CD4-positive, alpha-beta T cell treated with Interleukin-6 at 100 ng/mL for 8 hours (primary cell): ENCODE measurements around the gene SGSM1.
"Not testable (repeated sequence)": the region's sequence is repeated elsewhere in the genome, so short reads cannot be mapped to it uniquely, and the experiment has no call there.

Experiments used
- DNase-seq: peaks from one replicate; pipeline ENCODE4 v3.0.0-alpha.2; 2020; ENCODE audit warnings: mixed read lengths, low spot score

The SGSM1 gene

GRCh38 chr22:24837517-24837916 is 31.5 kb downstream of the SGSM1 start:
- DNase-seq, result not testable (repeated sequence)

- DNase-seq, result no peak
Measured at GRCh38 chr22:24841261-24841660, 35.2 kb downstream of the SGSM1 start.

GRCh38 chr22:24843048-24843447 is 37.0 kb downstream of the SGSM1 start:
- DNase-seq, result no peak

- DNase-seq, result no peak
Measured at GRCh38 chr22:24845041-24845898, 39.3 kb downstream of the SGSM1 start.

- no peak for DNase-seq
Measured at GRCh38 chr22:24847490-24847889, 41.5 kb downstream of the SGSM1 start.

- DNase-seq, result no peak
Measured at GRCh38 chr22:24848559-24849168, 42.7 kb downstream of the SGSM1 start.

- no peak for DNase-seq
Measured at GRCh38 chr22:24855794-24856193, 49.8 kb downstream of the SGSM1 start.

GRCh38 chr22:24857576-24857975 is 51.6 kb downstream of the SGSM1 start:
- no peak for DNase-seq

GRCh38 chr22:24859587-24859986 is 53.6 kb downstream of the SGSM1 start:
- no peak for DNase-seq

GRCh38 chr22:24865508-24865907 is 59.5 kb downstream of the SGSM1 start:
- no peak for DNase-seq

GRCh38 chr22:24867323-24868022 is 61.5 kb downstream of the SGSM1 start:
- DNase-seq, result no peak

GRCh38 chr22:24868979-24869378 is 63.0 kb downstream of the SGSM1 start:
- no peak for DNase-seq

- no peak for DNase-seq
Measured at GRCh38 chr22:24871611-24872205, 65.7 kb downstream of the SGSM1 start.

GRCh38 chr22:24873226-24873625 is 67.2 kb downstream of the SGSM1 start:
- DNase-seq, result no peak

- DNase-seq, result no peak
Measured at GRCh38 chr22:24875862-24876506, 70.0 kb downstream of the SGSM1 start.

- DNase-seq, result no peak
Measured at GRCh38 chr22:24876700-24877099, 70.7 kb downstream of the SGSM1 start.

GRCh38 chr22:24878969-24879368 is 73.0 kb downstream of the SGSM1 start:
- no peak for DNase-seq

GRCh38 chr22:24883432-24883831 is 77.4 kb downstream of the SGSM1 start:
- no peak for DNase-seq

GRCh38 chr22:24887260-24887659 is 81.2 kb downstream of the SGSM1 start:
- DNase-seq, result no peak

GRCh38 chr22:24893341-24894070 is 87.5 kb downstream of the SGSM1 start:
- no peak for DNase-seq

- DNase-seq, result no peak
Measured at GRCh38 chr22:24894220-24894975, 88.4 kb downstream of the SGSM1 start.
